Effector CD8-positive, alpha-beta T cell (primary cell): ENCODE data around the gene CLASP1.
"Not testable (repeated sequence)": the region's sequence is repeated elsewhere in the genome, so short reads cannot be mapped to it uniquely, and the experiment has no call there.

Experiments
- DNase-seq: peaks from one replicate; lab custom pipeline; 2025; lab: John Stamatoyannopoulos, UW

Gene CLASP1

GRCh38 chr2:121374412-121375075, 274.7 kb downstream of the CLASP1 start:
- DNase-seq, result not testable (repeated sequence)

- no peak for DNase-seq
Observed at GRCh38 chr2:121372721-121373353, 276.4 kb downstream of the CLASP1 start.

- no peak for DNase-seq
Observed at GRCh38 chr2:121372082-121372481, 277.2 kb downstream of the CLASP1 start.

GRCh38 chr2:121368836-121369235, 280.4 kb downstream of the CLASP1 start:
- no peak for DNase-seq

DNA sequence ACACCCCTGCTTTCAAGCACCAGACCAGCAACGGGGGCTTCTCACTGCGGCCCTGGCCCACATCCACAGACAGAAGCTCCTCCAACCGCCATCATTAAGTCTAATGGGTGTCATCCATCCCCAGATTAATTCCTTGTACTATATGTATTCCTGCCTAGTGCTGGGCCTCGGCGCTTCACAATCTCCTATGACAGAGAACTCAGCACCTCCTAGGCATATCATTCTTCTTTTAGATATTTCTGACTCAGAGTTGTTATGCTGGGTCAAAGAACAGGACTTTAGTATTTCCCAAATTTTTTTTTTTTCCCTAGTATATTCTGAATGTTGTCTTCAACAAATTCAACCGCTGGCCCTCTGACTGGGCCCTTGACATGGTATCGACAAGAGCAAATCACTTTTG, 281.1 kb downstream of the CLASP1 start:
- no peak for DNase-seq

GRCh38 chr2:121367246-121367900, 281.9 kb downstream of the CLASP1 start:
- DNase-seq, result no peak

- DNase-seq, result no peak
Observed at GRCh38 chr2:121366040-121366439, 283.2 kb downstream of the CLASP1 start.

GRCh38 chr2:121365061-121365460, 284.2 kb downstream of the CLASP1 start:
- DNase-seq, result no peak

DNA sequence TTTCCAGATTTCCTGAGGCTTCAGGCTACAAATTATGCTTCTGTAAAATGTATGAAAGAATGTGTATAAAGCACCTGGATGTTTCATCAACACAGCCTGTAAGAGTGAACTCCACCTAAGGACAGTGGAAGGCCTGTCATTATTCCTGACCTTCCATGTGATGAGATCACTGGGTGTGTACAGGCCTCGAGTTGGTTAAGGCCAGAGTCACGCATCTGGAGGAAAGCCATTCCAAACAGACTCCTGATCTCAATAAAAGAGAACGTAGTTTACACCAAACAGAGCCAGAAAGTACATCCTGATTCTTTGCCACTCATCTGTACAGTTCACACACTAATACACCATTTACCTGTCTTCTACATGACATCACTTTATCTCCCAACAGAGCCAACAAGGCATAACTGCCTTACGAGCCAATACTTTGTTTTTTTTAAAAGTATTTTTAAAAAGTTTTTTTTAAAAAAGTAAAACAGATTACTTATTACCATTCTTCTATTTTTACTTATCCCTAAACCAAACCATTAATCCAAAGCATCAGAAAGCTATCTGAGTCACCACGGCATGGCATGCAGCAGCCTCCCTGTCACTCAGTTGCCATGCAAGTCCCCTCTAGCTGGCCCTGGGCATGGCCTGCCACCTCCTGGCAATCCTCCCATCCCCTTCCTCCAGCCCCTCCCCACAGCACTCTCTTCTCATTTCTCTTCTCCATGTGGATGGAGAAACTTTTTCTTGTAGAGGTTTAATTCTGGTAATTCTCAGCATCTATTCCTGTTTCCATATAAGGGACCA, 285.4 kb downstream of the CLASP1 start:
- DNase-seq, result no peak

GRCh38 chr2:121362774-121363173, 286.5 kb downstream of the CLASP1 start:
- no peak for DNase-seq

DNA sequence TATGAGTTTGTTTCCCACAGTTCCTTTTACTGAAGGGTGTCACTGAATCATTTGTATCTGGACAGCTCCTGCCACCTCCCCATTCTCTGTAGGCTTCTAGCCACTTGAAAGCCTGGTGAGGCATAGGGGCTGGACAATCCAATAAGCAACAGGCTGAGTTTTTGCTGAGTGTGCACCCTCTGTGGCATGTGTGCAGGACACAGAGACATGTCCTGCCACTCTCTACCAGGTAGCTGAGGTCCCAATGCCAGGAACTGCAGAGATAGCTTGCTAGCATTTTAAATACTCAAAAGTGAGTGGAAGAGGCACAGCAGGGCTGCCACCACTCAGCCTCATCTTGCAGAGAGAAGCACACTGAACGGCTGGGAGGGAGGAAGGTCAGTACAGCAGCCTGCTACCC, 287.0 kb downstream of the CLASP1 start:
- DNase-seq, result no peak

- no peak for DNase-seq
Observed at GRCh38 chr2:121360566-121361300, 288.5 kb downstream of the CLASP1 start.

DNA sequence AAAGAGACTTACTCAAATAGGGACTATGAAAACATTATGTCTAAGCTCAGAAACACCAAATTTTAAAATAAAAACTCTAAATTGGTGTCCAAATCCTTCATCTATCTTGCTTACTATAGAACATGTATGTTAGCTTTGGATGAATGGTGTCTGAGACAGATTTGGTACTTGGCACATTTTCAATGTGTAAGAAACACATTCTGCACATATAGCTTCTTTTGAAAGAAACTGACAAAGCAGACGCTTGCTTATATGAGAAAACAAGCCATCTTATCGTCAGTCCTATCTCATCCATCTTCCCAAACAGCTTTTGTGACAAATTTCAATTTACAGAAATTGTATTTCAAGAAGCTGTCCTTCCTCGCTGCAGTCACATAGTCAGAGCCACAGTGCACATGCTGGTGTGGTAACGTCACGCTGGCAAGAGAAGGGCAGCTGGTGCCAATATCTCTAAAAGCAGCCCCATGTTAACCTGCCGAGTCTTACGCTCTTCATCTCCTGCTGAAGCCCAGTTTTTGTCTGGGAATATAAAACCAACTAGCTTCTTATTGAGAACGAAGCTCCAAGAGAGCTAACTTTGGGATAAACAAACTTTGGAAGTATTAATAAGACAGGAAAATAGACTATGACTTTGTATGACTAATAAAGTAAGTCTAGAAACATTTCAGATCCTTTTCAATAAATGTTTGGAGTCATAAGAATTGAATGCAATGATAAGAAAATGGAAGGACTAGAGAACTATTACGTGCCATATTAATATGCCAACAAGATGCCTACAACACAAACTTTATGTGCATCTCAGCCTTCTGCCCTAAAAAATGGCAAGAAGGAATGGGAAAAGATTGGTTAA, 289.3 kb downstream of the CLASP1 start:
- no peak for DNase-seq

- DNase-seq, result no peak
Observed at GRCh38 chr2:121359170-121359569, 290.1 kb downstream of the CLASP1 start.

DNA sequence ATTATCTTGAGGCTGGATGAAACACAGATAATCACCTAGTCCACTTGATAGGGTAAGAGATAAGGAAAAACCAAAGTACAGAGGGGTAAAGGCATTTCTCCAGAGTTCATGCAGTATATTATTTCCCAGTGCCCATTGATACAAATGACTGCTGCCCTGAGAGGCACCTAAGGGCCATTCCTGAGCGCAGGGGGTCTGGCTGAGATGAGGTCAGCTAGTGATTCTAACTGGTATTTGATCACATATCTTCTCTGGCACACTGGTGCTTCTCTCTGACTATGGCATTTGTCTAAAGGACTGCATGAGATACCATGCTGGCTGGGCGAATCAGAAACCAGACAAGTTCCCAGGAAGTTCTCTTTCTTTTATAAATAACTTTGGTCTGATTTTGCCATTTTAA, 291.0 kb downstream of the CLASP1 start:
- DNase-seq, result no peak

- no peak for DNase-seq
Observed at GRCh38 chr2:121356058-121356640, 293.1 kb downstream of the CLASP1 start.

DNA sequence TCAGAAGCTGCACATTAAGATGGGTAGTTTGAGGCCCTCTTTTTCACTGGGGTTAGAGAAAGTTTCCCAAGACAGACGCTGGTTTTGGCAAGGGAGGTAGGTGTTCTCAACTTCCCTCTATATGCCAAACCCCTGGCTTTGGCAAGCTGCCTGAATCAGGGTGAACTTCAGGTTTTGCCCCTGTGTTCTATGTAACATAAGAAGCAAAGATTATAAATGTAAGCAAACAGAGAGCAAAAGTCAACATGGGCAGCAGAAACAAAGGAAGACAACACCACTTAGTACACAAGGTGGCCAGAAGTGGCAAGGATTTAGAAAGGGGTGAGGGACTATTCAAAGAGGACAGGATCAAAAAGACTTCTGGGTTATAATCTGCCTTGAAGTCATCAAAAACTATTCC, 293.8 kb downstream of the CLASP1 start:
- no peak for DNase-seq

DNA sequence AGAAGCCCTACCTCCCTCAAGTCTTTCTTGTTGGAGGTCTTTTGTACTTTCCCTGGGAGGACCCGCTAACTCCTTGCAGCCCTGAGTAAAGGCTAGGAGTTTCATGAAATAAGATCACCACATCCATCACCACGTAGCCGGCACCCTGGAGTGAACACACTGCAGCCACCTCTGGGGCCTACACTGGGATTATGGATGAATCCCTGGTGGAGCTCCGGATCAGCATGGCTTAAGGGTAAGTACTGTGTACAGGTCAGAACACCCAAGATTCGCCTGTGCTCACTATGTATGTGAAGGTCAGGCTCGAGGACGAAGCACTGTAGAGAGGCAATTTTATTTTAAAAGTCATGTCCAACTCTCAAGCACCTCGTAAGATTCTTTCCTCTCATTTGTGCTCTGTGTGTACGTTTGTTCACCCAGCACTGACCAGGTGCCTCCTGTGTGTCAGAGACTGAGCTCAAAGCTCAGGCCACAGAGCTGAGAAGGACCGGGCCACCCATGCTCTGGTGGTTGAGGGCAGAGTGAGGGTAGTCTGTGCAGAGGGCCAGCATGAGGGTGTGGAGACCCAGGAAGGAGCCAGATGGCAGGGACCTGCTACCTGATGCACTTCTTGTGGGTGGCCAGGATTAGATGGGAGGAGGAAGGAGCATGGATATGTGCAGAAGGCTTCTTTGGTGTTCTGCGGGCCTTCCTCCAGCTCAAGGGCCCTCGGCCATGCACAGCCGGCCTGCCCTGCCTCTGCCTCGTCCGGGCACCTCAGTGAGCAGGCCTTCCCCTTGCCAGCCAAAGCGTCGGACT, 297.5 kb downstream of the CLASP1 start:
- no peak for DNase-seq

- no peak for DNase-seq
Observed at GRCh38 chr2:121350890-121351289, 298.4 kb downstream of the CLASP1 start.

GRCh38 chr2:121350402-121350775, 298.9 kb downstream of the CLASP1 start:
- DNase-seq, result no peak
